HCT116 (cell line): ENCODE results near the gene RBM39. TPM values are rescaled to one million over a fixed set of nuclear protein-coding genes. Genes with fewer than 3 reads are reported as not detected.

Experiments
- ATAC-seq: fragments of 200-7000 bp; cut with Tn5 transposase; 2 replicates; pipeline ENCODE4 v1.9.1; 2020; ENCODE audit warnings: mild to moderate bottlenecking, moderate library complexity
- BruUV-seq: library from RNA; stranded (reverse); fragments of 400-500 nt; replicated peaks from 2 replicates; lab custom pipeline; 2021; lab: Mats Ljungman, UMichigan
- CTCF ChIA-PET: fragments of 300-600 bp; sonication (Branson Sonifier 250); formaldehyde crosslinking; loops from one replicate; lab custom pipeline; 2021; ENCODE audit warnings: antibody characterized with exemption; lab: Charles Lee
- POLR2A ChIA-PET: fragments of 300-600, 350-600 bp; sonication (Branson Sonifier 250); formaldehyde crosslinking; loops from one replicate; lab custom pipeline; 2021; ENCODE audit warnings: antibody characterized with exemption; lab: Charles Lee
- RAD21 ChIA-PET, 2 experiments: fragments of 300-600 bp; sonication (Branson Sonifier 250); formaldehyde crosslinking; loops; one replicate each; lab custom pipeline; 2023; ENCODE audit warnings: low total read pairs in 2 of 2; ENCODE audit not compliant: uncharacterized antibody in 2 of 2, unreplicated experiment in 2 of 2, low non-redundant PET in 1 of 2; lab: Charles Lee
- DNase-seq: peaks from one replicate; pipeline ENCODE4 v3.0.0-alpha.2; 2010; ENCODE audit warnings: low read depth, low spot score
- H2AFZ ChIP-seq: fragments of 200-600 bp; shearing (Covaris generic), sonication (generic); 2 replicates; pipeline ENCODE4 v1.6.1; 2017; ENCODE audit warnings: low read depth, mixed run types, mixed read lengths, antibody characterized with exemption, low read length; ENCODE audit not compliant: poor library complexity, severe bottlenecking
- H3K27ac ChIP-seq: 2 replicates; pipeline ENCODE4 v1.5.1; 2012; ENCODE audit warnings: low read depth, low read length
- H3K27me3 ChIP-seq: fragments of 200-600 bp; sonication (generic); 2 replicates; pipeline ENCODE4 v1.6.1; 2016; ENCODE audit warnings: mixed run types, low read length, mixed read lengths; ENCODE audit not compliant: insufficient read depth
- H3K36me3 ChIP-seq, 2 experiments: fragments of 200-500 bp in 1 of 2; fragments of 200-600 bp in 1 of 2; sonication (Bioruptor generic) in 1 of 2; sonication (generic) in 1 of 2; 2 replicates each; pipeline versions ENCODE4 v1.5.1 to v1.6.1; 2014 to 2016; ENCODE audit warnings: low read length in 2 of 2, inconsistent platforms in 1 of 2, mixed read lengths in 1 of 2, mixed run types in 1 of 2; ENCODE audit not compliant: insufficient read depth in 2 of 2, control insufficient read depth in 1 of 2
- H3K4me1 ChIP-seq, 2 experiments: fragments of 200-600 bp in 1 of 2; sonication (generic) in 1 of 2; 2 replicates each; pipeline versions ENCODE4 v1.5.1 to v1.6.1; 2012 to 2017; ENCODE audit warnings: low read length in 2 of 2, inconsistent platforms in 1 of 2, mild to moderate bottlenecking in 1 of 2, mixed read lengths in 1 of 2, mixed run types in 1 of 2, moderate library complexity in 1 of 2; ENCODE audit not compliant: insufficient read depth in 2 of 2, control insufficient read depth in 1 of 2
- H3K4me2 ChIP-seq: fragments of 200-600 bp; sonication (generic); 2 replicates; pipeline ENCODE4 v1.6.1; 2017; ENCODE audit warnings: mixed run types, low read length, mixed read lengths
- H3K4me3 ChIP-seq, 2 experiments: fragments of 200-600 bp in 1 of 2; sonication (generic) in 1 of 2; replicated peaks in 1 of 2; 2 replicates each; pipeline ENCODE4 v1.5.1; 2011 to 2016; ENCODE audit warnings: low read length in 2 of 2, control low read depth in 1 of 2, low read depth in 1 of 2, mild to moderate bottlenecking in 1 of 2, mixed read lengths in 1 of 2, mixed run types in 1 of 2
- H3K79me2 ChIP-seq: fragments of 200-600 bp; sonication (generic); 2 replicates; pipeline ENCODE4 v1.6.1; 2017; ENCODE audit warnings: mild to moderate bottlenecking, mixed run types, low read length, moderate library complexity, mixed read lengths; ENCODE audit not compliant: insufficient read depth
- H3K9ac ChIP-seq: fragments of 200-600 bp; sonication (generic); 2 replicates; pipeline ENCODE4 v1.6.1; 2016; ENCODE audit warnings: low read length, mixed read lengths
- H3K9me2 ChIP-seq: fragments of 200-600 bp; sonication (generic), shearing (Covaris generic); 2 replicates; pipeline ENCODE4 v1.6.1; 2017; ENCODE audit warnings: mixed run types, mild to moderate bottlenecking, moderate library complexity; ENCODE audit not compliant: insufficient read depth
- H3K9me3 ChIP-seq, 2 experiments: fragments of 200-500 bp in 1 of 2; fragments of 200-600 bp in 1 of 2; sonication (Bioruptor generic) in 1 of 2; sonication (generic) in 1 of 2; 2 replicates each; pipeline ENCODE4 v1.6.1; 2014 to 2017; ENCODE audit warnings: low read length in 2 of 2, mixed read lengths in 2 of 2, inconsistent platforms in 1 of 2, low read depth in 1 of 2, mild to moderate bottlenecking in 1 of 2, mixed run types in 1 of 2, moderate library complexity in 1 of 2; ENCODE audit not compliant: control insufficient read depth in 1 of 2, insufficient read depth in 1 of 2
- H4K20me1 ChIP-seq: fragments of 200-600 bp; sonication (generic), shearing (Covaris generic); 2 replicates; pipeline ENCODE4 v1.6.1; 2017; ENCODE audit warnings: mixed run types, mild to moderate bottlenecking, moderate library complexity; ENCODE audit not compliant: insufficient read depth
- ATF3 ChIP-seq: IDR thresholded peaks from 2 replicates; pipeline ENCODE4 v1.6.1; 2012
- CEBPB ChIP-seq: IDR thresholded peaks from 2 replicates; pipeline ENCODE4 v1.6.1; 2012; ENCODE audit warnings: low read depth
- CTCF ChIP-seq, 3 experiments: fragments of 200-600 bp in 1 of 3; sonication (generic) in 1 of 3; IDR thresholded peaks in 2 of 3; conservative IDR thresholded peaks in 1 of 3; 2 replicates each; pipeline ENCODE4 v1.5.1; 2012 to 2017; ENCODE audit warnings: low read depth in 2 of 3, low read length in 2 of 3, antibody characterized with exemption in 1 of 3, borderline replicate concordance in 1 of 3, control low read depth in 1 of 3, mild to moderate bottlenecking in 1 of 3, mixed read lengths in 1 of 3, mixed run types in 1 of 3, moderate library complexity in 1 of 3; ENCODE audit not compliant: insufficient read depth in 1 of 3
- EGR1 ChIP-seq: IDR thresholded peaks from 2 replicates; pipeline ENCODE4 v1.6.1; 2012; ENCODE audit warnings: low read depth
- EZH2phosphoT487 ChIP-seq: fragments of 200-600 bp; IDR thresholded peaks from 2 replicates; pipeline ENCODE4 v1.6.1; 2018; ENCODE audit warnings: antibody characterized with exemption, borderline replicate concordance
- POLR2A ChIP-seq: IDR thresholded peaks from 2 replicates; pipeline ENCODE4 v1.7.0; 2011; ENCODE audit warnings: borderline replicate concordance; ENCODE audit not compliant: insufficient read depth, insufficient read length; ENCODE audit errors: extremely low read depth
- POLR2AphosphoS5 ChIP-seq: IDR thresholded peaks from 2 replicates; pipeline ENCODE4 v1.6.1; 2011; ENCODE audit warnings: mild to moderate bottlenecking, low read depth, low read length, moderate library complexity
- REST ChIP-seq: IDR thresholded peaks from 2 replicates; pipeline ENCODE4 v1.6.1; 2012; ENCODE audit warnings: low read depth
- SIN3A ChIP-seq: IDR thresholded peaks from 2 replicates; pipeline ENCODE4 v1.6.1; 2012; ENCODE audit warnings: low read depth
- TCF7L2 ChIP-seq: IDR thresholded peaks from 2 replicates; pipeline ENCODE4 v1.7.0; 2011; ENCODE audit warnings: borderline replicate concordance, inconsistent platforms; ENCODE audit not compliant: insufficient read depth, insufficient read length; ENCODE audit errors: extremely low read depth
- intact Hi-C: fragments of 100-400 bp; cut with micrococcal nuclease; formaldehyde crosslinking; loops from 2 replicates; pipeline ENCODE4 v1.10.0; 2022
- total RNA-seq: library from RNA; stranded (reverse); gene quantifications from one replicate; pipeline ENCODE4 v1.2.1, GENCODE V29; 2021; ENCODE audit not compliant: unreplicated experiment

RBM39 gene
- total RNA-seq, 1 experiment from 2014 or later = 234 TPM

DNA sequence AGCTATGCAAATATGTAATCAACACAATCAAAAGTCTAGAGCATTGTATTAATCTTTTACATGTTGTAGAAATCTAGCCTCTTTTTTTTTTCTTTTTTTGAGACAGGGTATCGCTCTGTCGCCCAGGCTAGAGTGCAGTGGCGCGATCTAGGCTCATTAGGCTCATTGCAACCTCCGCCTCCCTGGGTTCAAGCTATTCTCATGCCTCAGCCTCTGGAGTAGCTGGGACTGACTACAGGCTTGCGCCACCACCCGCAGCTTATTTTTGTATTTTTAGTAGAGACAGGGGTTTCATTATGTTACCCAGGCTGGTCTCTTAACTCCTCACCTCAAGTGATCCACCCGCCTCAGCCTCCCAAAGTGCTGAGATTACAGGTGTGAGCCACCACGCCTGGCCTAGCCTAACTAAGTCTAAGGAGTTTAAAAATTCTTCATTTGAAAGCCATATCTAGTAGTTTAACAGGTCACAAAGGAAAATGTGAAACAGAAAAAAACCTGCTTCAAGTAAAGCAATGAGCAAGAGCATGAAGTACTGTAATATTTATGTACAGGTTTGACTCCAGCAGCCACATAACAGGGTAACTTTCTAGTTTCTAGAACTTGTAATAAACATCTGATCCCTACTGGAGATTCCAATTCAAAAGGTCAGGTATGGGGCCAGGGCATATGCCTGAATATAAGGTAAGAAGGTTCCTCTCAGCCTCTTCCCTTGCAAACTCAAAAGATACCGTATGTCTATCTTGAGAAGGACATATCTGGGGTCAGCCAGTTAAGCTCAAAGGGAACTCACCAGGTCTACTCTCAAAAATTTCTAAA lies 81.7 kb downstream of the RBM39 start (continued):
- TF ChIP-seq EZH2phosphoT487 (no peak), SIN3A (no peak), CTCF (IDR thresholded peaks at IDR 0.05 in 2 of 3, conservative IDR thresholded peaks at IDR 0.05 in 1 of 3; ENCODE audit: borderline replicate concordance in 1 of 3, insufficient read depth in 1 of 3, low read depth in 2 of 3, low read length in 2 of 3) (no peak), CEBPB (no peak), REST (no peak), EGR1 (no peak), POLR2AphosphoS5 (no peak)

- RAD21 ChIA-PET = no interaction called here
- intact Hi-C loops = no loop called here
- H2AFZ ChIP-seq = no peak overlapping the region
- CTCF ChIA-PET = interaction anchor here (0.6 kb wide), 1 partner anchor 41 kb away, joined by 3 read pairs; no protein-coding TSS in a partner anchor
- ATAC-seq = no peak
- BruUV-seq = no TSS peak
- peaks cover 75% of the 10 kb centered on the region for H4K20me1 ChIP-seq
- no peak overlapping the region for H3K27ac ChIP-seq
- H3K9ac ChIP-seq = no peak overlapping the region
- POLR2A ChIA-PET = no interaction called here
- DNase-seq = no peak
- H3K4me2 ChIP-seq = no peak overlapping the region
- H3K9me2 ChIP-seq = no peaks in the 10 kb centered on the region
- H3K4me1 ChIP-seq = peaks cover 20 to 22% of the 10 kb centered on the region in 2 experiments
- peaks cover 100% of the 10 kb centered on the region for H3K79me2 ChIP-seq
- H3K27me3 ChIP-seq = no peaks in the 10 kb centered on the region
- H3K9me3 ChIP-seq = no peaks in the 10 kb centered on the region
- peaks cover 11 to 38% of the 10 kb centered on the region in 2 experiments for H3K36me3 ChIP-seq
- no peak overlapping the region for H3K4me3 ChIP-seq
- TF ChIP-seq SIN3A = no peak
- TF ChIP-seq REST = no peak
- TF ChIP-seq ATF3 = no peak
- no peak for TF ChIP-seq POLR2A
- TF ChIP-seq TCF7L2 = no peak
These were observed 84.8 kb downstream of the RBM39 start for GRCh38 chr20:35657271-35657670.
